Trophoblast cell (in vitro differentiated cells and primary cell): ENCODE results near the gene TRIM37.

Experiments
- DNase-seq, 2 donors: peaks; one replicate each; pipeline ENCODE4 v3.0.0-alpha.2; 2016
- H2AFZ ChIP-seq: 2 replicates; pipeline ENCODE4 v1.6.1; 2013; ENCODE audit warnings: low read length, moderate library complexity, mild to moderate bottlenecking; ENCODE audit not compliant: insufficient read depth, poor library complexity
- H2AK5ac ChIP-seq: 2 replicates; pipeline ENCODE4 v1.6.1; 2013; ENCODE audit warnings: mild to moderate bottlenecking, low read length
- H2BK120ac ChIP-seq: 2 replicates; pipeline ENCODE4 v1.6.1; 2013; ENCODE audit warnings: low read length, mild to moderate bottlenecking, moderate library complexity; ENCODE audit not compliant: insufficient read depth, poor library complexity
- H2BK12ac ChIP-seq: 2 replicates; pipeline ENCODE4 v1.6.1; 2013; ENCODE audit warnings: mild to moderate bottlenecking, low read length, moderate library complexity
- H2BK5ac ChIP-seq: 2 replicates; pipeline ENCODE4 v1.6.1; 2013; ENCODE audit warnings: low read length, low read depth, moderate library complexity, mild to moderate bottlenecking; ENCODE audit not compliant: poor library complexity
- H3K14ac ChIP-seq: 2 replicates; pipeline ENCODE4 v1.6.1; 2013; ENCODE audit warnings: mild to moderate bottlenecking, low read length
- H3K18ac ChIP-seq: 2 replicates; pipeline ENCODE4 v1.6.1; 2013; ENCODE audit warnings: mild to moderate bottlenecking, low read length
- H3K23ac ChIP-seq: 2 replicates; pipeline ENCODE4 v1.6.1; 2013; ENCODE audit warnings: low read length
- H3K27ac ChIP-seq: 2 replicates; pipeline ENCODE4 v1.5.1; 2013; ENCODE audit warnings: low read depth, mild to moderate bottlenecking, inconsistent platforms, low read length, moderate library complexity
- H3K27me3 ChIP-seq: 2 replicates; pipeline ENCODE4 v1.6.1; 2013; ENCODE audit warnings: inconsistent platforms, mild to moderate bottlenecking, low read length, moderate library complexity; ENCODE audit not compliant: insufficient read depth
- H3K36me3 ChIP-seq, 2 experiments: 1 replicate in 1 of 2; 2 replicates in 1 of 2; pipeline ENCODE4 v1.6.1; 2013; ENCODE audit warnings: low read length in 2 of 2, mild to moderate bottlenecking in 2 of 2, moderate library complexity in 1 of 2; ENCODE audit not compliant: insufficient read depth in 2 of 2, control insufficient read depth in 1 of 2
- H3K4ac ChIP-seq: 2 replicates; pipeline ENCODE4 v1.6.1; 2013; ENCODE audit warnings: low read depth, mild to moderate bottlenecking, low read length, moderate library complexity
- H3K4me1 ChIP-seq, 2 experiments: 1 replicate in 1 of 2; 2 replicates in 1 of 2; pipeline ENCODE4 v1.6.1; 2013; ENCODE audit warnings: low read length in 2 of 2, mild to moderate bottlenecking in 2 of 2, moderate library complexity in 1 of 2; ENCODE audit not compliant: insufficient read depth in 2 of 2, control insufficient read depth in 1 of 2
- H3K4me2 ChIP-seq: 2 replicates; pipeline ENCODE4 v1.6.1; 2013; ENCODE audit warnings: inconsistent platforms, mild to moderate bottlenecking, low read length, moderate library complexity
- H3K4me3 ChIP-seq: 2 replicates; pipeline ENCODE4 v1.5.1; 2013; ENCODE audit warnings: mild to moderate bottlenecking, low read depth, low read length, inconsistent platforms
- H3K79me1 ChIP-seq: one replicate; pipeline ENCODE4 v1.6.1; 2013; ENCODE audit warnings: low read length
- H3K79me2 ChIP-seq: 2 replicates; pipeline ENCODE4 v1.6.1; 2013; ENCODE audit warnings: low read length, mild to moderate bottlenecking; ENCODE audit not compliant: control insufficient read depth, insufficient read depth, poor library complexity
- H3K9ac ChIP-seq: 2 replicates; pipeline ENCODE4 v1.6.1; 2013; ENCODE audit warnings: mild to moderate bottlenecking, low read length
- H3K9me3 ChIP-seq: 2 replicates; pipeline ENCODE4 v1.6.1; 2013; ENCODE audit warnings: low read depth, mild to moderate bottlenecking, control low read depth, inconsistent platforms, low read length; ENCODE audit not compliant: insufficient read depth
- H4K12ac ChIP-seq: 2 replicates; pipeline ENCODE4 v1.6.1; 2013; ENCODE audit warnings: low read depth, mild to moderate bottlenecking, low read length, moderate library complexity
- H4K8ac ChIP-seq: 2 replicates; pipeline ENCODE4 v1.6.1; 2013; ENCODE audit warnings: low read depth, mild to moderate bottlenecking, low read length, moderate library complexity
- H4K91ac ChIP-seq: one replicate; pipeline ENCODE4 v1.6.1; 2013; ENCODE audit warnings: low read depth, mild to moderate bottlenecking, low read length, moderate library complexity
- WGBS: extraction: QIAGEN DNeasy Blood & Tissue Kit; methylation state at CpG from one replicate; pipeline ENCODE4 v1.1.7; 2013; ENCODE audit warnings: missing lambda C conversion rate; ENCODE audit not compliant: insufficient read length, insufficient coverage; ENCODE audit errors: extremely low coverage; 5-methylcytosine and 5-hydroxymethylcytosine counted together

TRIM37 gene

DNA sequence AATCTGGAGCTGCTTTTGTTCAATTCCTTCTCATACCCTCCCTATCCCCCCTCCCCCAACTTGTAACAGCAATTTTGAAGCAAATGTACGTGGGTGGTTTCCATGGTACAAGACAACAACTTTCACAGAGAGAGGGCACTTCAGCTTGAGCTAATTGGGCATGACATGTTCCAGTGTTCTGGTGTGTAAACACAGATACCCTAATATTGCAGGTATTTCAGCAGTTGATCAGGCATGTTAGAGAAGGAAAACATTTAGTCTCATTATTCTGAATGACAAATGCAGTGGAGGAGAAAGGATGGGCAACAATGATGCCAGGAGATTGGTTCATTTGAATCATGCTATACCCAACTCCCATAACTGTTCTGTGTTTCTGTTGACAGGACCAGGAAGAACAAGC lies 137.5 kb downstream of the TRIM37 start:
- H2BK12ac ChIP-seq = no peak overlapping the region
- no peak overlapping the region for H3K4me3 ChIP-seq
- no peak overlapping the region for H3K23ac ChIP-seq
- H3K4me1 ChIP-seq = no peaks in the 10 kb centered on the region
- H3K14ac ChIP-seq = no peak overlapping the region
- no peak overlapping the region for H4K8ac ChIP-seq
- no peak overlapping the region for H2BK5ac ChIP-seq
- no peak overlapping the region for H3K4ac ChIP-seq
- no peak overlapping the region for H2AFZ ChIP-seq
- H2AK5ac ChIP-seq = no peak overlapping the region
- no peak overlapping the region for H3K27ac ChIP-seq
- H3K79me1 ChIP-seq = no peaks in the 10 kb centered on the region
- WGBS = no CpG with 5 or more reads among the region's 1 CpG
- no peak overlapping the region for H4K12ac ChIP-seq
- H4K91ac ChIP-seq = no peak overlapping the region
- H3K18ac ChIP-seq = no peak overlapping the region
- H3K4me2 ChIP-seq = no peak overlapping the region
- no peak for DNase-seq
- H3K9me3 ChIP-seq = no peaks in the 10 kb centered on the region
- H3K79me2 ChIP-seq = no peaks in the 10 kb centered on the region
- H2BK120ac ChIP-seq = no peak overlapping the region
- H3K36me3 ChIP-seq = no peaks in the 10 kb centered on the region
- no peak overlapping the region for H3K9ac ChIP-seq
- H3K27me3 ChIP-seq = no peaks in the 10 kb centered on the region

DNA sequence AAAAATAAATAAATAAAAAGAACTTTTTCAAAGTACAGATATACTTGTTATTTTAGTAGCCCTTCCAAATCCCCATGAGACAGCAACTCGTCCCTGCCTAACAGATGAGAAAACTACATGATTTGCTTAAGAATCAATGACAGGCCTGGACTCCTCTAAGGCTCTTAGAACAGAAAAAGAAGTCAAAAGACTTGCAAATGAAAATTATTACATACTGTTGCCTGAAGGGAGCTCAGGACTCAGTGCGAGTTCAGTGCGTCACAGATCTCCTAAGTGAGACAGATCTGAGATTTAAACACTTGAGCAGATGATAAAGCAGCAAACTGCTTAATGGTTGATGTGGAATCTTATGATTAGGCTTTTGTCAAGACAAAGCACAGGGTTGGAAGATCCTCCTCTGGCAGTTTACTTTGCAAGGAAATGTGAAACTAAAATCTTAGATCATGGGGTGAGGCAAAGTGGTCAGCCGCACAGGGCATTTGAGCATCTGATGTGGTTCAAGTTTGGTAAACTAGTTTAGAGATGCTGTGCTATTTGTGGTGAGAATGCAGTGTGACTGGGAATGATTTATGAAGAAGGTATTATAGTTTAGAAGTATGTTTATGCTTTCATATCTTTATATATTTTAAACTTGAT lies 138.1 kb downstream of the TRIM37 start:
- Histone ChIP-seq H4K91ac (no peak overlapping the region), H3K9me3 (no peaks in the 10 kb centered on the region), H4K8ac (no peak overlapping the region), H3K79me1 (no peaks in the 10 kb centered on the region), H3K9ac (no peak overlapping the region), H2AFZ (no peak overlapping the region), H3K23ac (no peak overlapping the region), H3K36me3 (no peaks in the 10 kb centered on the region), H3K4me3 (no peak overlapping the region), H3K18ac (no peak overlapping the region), H3K79me2 (no peaks in the 10 kb centered on the region), H3K4me2 (no peak overlapping the region), H3K14ac (no peak overlapping the region), H2BK120ac (no peak overlapping the region), H2BK12ac (no peak overlapping the region), H3K27me3 (no peaks in the 10 kb centered on the region), H3K4ac (no peak overlapping the region), H3K27ac (no peak overlapping the region), H4K12ac (no peak overlapping the region), H3K4me1 (no peaks in the 10 kb centered on the region), H2AK5ac (no peak overlapping the region), H2BK5ac (no peak overlapping the region)
- WGBS = no CpG with 5 or more reads among the region's 4 CpGs
- DNase-seq = no peak

- no peak for DNase-seq
- no peak overlapping the region for H3K14ac ChIP-seq
- H3K9me3 ChIP-seq = no peaks in the 10 kb centered on the region
- H4K91ac ChIP-seq = no peak overlapping the region
- no peak overlapping the region for H3K23ac ChIP-seq
- H2BK5ac ChIP-seq = no peak overlapping the region
- H4K8ac ChIP-seq = no peak overlapping the region
- no peak overlapping the region for H4K12ac ChIP-seq
- no peaks in the 10 kb centered on the region for H3K79me2 ChIP-seq
- H3K4me1 ChIP-seq = no peaks in the 10 kb centered on the region
- H3K27me3 ChIP-seq = no peaks in the 10 kb centered on the region
- H3K4me2 ChIP-seq = no peak overlapping the region
- H2AFZ ChIP-seq = no peak overlapping the region
- no peaks in the 10 kb centered on the region for H3K79me1 ChIP-seq
- H2AK5ac ChIP-seq = no peak overlapping the region
- no peak overlapping the region for H3K27ac ChIP-seq
- no CpG with 5 or more reads among the region's 3 CpGs for whole genome bisulfite sequencing
- no peak overlapping the region for H2BK120ac ChIP-seq
- H3K4me3 ChIP-seq = no peak overlapping the region
- H3K9ac ChIP-seq = no peak overlapping the region
- no peaks in the 10 kb centered on the region for H3K36me3 ChIP-seq
- no peak overlapping the region for H3K4ac ChIP-seq
- H2BK12ac ChIP-seq = no peak overlapping the region
- H3K18ac ChIP-seq = no peak overlapping the region
These were observed 140.5 kb downstream of the TRIM37 start for GRCh38 chr17:58966208-58966607.

GRCh38 chr17:58965221-58965620 lies 141.5 kb downstream of the TRIM37 start:
- Histone ChIP-seq H4K91ac (no peak overlapping the region), H3K36me3 (no peaks in the 10 kb centered on the region), H3K4me2 (no peak overlapping the region), H3K79me1 (no peaks in the 10 kb centered on the region), H3K4me3 (no peak overlapping the region), H2BK12ac (no peak overlapping the region), H3K9ac (no peak overlapping the region), H3K14ac (no peak overlapping the region), H3K9me3 (no peaks in the 10 kb centered on the region), H3K18ac (no peak overlapping the region), H3K4me1 (no peaks in the 10 kb centered on the region), H3K23ac (no peak overlapping the region), H3K79me2 (no peaks in the 10 kb centered on the region), H3K27ac (no peak overlapping the region), H2BK5ac (no peak overlapping the region), H4K8ac (no peak overlapping the region), H3K27me3 (no peaks in the 10 kb centered on the region), H3K4ac (no peak overlapping the region), H2AK5ac (no peak overlapping the region), H4K12ac (no peak overlapping the region), H2AFZ (no peak overlapping the region), H2BK120ac (no peak overlapping the region)
- no CpG with 5 or more reads among the region's 3 CpGs for WGBS
- DNase-seq = no peak
